ENCODE measurements around the gene PEAR1. TPM values are rescaled to one million over a fixed set of nuclear protein-coding genes. Genes with fewer than 3 reads are reported as not detected.

The PEAR1 gene, protein sequence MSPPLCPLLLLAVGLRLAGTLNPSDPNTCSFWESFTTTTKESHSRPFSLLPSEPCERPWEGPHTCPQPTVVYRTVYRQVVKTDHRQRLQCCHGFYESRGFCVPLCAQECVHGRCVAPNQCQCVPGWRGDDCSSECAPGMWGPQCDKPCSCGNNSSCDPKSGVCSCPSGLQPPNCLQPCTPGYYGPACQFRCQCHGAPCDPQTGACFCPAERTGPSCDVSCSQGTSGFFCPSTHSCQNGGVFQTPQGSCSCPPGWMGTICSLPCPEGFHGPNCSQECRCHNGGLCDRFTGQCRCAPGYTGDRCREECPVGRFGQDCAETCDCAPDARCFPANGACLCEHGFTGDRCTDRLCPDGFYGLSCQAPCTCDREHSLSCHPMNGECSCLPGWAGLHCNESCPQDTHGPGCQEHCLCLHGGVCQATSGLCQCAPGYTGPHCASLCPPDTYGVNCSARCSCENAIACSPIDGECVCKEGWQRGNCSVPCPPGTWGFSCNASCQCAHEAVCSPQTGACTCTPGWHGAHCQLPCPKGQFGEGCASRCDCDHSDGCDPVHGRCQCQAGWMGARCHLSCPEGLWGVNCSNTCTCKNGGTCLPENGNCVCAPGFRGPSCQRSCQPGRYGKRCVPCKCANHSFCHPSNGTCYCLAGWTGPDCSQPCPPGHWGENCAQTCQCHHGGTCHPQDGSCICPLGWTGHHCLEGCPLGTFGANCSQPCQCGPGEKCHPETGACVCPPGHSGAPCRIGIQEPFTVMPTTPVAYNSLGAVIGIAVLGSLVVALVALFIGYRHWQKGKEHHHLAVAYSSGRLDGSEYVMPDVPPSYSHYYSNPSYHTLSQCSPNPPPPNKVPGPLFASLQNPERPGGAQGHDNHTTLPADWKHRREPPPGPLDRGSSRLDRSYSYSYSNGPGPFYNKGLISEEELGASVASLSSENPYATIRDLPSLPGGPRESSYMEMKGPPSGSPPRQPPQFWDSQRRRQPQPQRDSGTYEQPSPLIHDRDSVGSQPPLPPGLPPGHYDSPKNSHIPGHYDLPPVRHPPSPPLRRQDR
- total RNA-seq: 0.12 and 0.29 TPM in 2 replicates

DNA sequence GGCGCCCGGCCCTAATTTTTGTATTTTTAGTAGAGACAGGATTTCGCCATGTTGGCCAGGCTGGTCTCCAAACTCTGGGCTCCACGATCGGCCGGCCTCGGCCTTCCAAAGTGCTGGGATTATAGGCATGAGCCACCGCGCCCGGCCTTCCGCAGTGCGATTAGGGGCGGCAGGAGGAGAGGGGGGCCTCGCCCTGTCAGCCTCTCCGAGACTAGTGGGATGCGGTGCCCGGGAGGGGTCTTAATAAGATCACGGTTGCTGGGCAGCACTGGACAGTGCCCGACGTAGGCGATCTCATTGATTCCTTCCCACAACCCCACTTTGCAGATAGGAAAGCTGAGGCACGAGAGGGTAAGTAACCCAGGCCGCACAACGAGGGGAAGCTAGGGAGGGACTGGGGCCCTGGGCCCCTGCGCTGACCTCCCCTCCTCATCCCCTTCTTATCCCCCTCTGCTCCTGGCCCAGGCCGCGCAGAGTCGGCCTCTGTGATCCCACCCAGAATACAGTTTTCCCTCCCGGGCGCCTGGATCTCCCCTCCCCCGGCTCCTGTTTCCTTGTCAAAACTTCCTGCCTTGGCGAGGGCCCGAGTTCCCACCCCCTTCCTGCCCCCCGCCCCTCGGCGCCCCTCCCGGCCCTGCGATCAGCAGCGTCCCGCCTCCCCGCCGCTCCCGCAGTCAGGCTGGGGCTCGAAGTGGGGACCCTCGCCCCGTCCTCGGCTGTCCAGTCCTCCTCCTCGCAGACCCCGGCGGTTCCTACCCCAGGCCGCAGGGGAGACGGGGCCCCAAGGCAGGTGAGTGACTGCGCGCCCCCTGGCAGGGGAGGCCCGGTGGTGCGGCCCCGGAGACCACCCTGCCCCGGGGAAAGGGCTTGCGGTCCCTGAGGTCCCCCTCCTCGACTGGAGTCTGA, at the start of gene PEAR1:
Gene PEAR1, plus strand, starts transcription at position 671 of the 906 bp plus-strand sequence. CDS start 10,209 bp downstream, outside the sequence.
- intact Hi-C loops (cut with micrococcal nuclease): loop anchor here (5.0 kb wide), 2 partner anchors 186 to 266 kb away; partner anchors contain the start of gene CRABP2

DNA sequence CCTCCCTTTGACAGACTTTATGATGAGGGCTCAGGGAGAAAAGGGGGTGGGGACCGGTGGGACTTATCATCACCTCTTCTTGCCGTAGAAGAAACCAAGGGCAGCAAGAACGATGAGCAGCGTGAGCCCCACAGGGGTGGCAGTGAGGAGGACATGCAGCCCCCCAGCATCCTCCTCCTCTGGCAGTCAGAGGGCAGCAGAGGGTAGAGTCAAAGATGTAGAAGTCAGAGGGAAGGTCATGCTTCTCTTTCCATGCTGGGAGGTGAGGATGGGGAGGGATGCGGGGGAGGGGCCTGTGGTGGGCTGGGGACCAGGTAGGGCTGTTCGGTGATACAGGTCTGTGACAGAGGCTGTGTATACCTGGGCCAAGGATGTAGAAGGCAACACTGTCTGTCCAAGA, 49.4 kb upstream of the PEAR1 start:
- intact Hi-C loops (cut with micrococcal nuclease): no loop called here

DNA sequence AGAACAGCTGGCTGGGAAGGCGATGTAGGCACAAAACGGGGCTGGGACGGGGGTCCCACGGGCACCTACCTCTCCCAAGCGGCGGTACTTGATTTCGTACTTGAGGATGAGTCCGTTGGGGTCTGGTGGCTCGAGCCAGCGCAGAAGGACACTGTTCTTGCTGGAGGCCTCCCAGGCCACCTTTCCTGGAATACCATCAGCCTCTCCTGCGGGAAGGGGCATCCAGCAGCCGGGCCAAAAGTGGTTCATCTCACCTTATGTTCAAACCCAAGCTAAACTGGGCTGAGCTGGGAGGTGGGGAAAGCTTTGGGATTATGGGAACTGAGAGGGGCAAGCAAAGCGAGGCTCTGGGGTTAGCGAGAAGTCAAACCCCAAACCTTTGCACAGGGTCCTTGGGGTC, 48.9 kb upstream of the PEAR1 start:
- intact Hi-C loops (cut with micrococcal nuclease): no loop called here

DNA sequence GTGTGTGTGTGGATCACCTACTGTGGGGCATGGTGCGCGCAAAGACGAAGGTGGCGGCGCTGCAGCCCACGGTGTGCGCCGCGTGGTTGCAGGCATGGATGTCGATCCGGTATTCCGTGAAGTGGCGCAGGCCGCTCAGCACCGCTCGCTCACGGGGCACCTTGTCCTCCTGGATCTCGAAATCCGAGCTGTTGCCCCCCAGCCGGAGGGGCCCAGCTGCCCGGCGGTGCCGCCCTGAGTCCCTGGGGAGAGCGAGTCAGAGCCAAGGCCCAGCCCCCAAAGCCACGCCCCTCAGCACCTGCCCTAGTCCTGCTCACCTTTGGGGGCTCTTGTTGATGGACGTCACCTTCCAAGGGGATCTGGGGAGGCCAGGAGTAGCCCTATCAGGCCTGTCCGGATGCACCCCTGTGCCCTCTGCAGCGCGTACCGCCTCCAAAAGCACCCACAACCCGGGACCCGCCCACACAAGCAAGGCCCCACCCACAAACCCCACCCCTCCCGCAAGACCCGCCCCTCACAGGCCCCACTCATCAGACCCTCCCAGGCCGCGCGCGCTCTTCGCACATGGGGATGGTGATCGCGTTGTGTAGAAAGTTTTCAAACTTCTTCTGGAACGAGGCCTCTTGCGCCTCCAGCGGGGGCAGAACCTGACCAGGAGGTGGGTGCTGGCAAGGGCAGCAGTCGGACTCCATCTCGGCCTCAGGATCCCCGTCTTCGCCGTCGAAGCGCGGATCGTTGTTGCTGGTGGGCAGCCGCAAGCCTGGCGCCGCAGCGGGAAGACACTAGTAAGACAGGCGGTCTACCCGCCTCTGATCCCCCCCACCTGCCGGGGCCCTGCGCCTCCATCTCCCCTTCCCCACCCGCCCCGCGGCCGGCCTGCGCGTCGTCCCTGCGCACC, 48.2 kb upstream of the PEAR1 start:
- intact Hi-C loops (cut with micrococcal nuclease): no loop called here

DNA sequence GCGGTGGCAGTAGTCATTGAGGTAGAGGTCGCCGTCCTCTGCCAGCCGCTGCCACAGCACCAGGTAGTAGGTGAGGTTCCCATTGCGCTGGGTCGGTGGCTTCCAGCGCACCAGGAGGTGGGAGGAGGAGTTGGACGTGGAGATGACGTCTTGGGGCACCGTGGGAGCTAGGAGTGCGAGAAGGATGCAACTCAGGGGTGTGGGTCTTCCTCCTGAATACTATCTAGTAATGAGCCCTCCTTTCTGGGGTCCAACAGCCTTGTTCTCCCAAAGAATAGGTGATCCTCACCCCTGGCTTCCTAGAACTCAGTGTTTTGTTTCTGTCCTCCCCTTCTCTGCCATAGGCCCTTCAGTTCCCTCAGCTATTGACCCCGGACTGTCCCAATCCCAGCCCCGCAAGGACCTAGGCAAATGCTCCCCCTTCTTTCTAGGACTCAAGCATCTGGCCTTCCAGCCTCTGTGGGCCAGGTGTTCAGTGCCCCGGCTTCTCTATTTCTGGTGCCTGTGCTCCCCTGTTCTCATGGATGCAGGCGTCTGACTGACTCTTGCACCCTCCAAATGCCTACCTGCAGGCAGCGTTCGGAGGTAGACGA, 47.5 kb upstream of the PEAR1 start:
- intact Hi-C loops (cut with micrococcal nuclease): no loop called here

DNA sequence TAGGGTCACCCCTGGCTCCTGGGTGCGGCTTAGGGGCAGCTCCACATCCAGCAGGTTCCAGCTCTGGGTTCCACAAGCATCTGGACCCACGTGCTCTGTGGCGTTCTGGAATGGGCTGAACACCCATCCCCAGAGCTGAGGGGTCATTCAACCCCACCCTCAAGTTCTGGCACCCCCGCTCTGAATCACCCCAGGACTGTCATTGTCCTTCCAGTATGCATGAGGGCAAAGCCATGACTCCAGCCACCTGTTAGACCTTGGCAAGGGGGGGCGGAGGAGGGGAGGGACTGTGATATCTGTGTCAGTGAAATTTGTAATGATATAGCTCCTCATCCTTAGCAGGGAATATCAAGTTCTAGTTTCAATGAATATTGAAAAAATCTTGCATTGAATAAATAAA, 46.9 kb upstream of the PEAR1 start:
- intact Hi-C loops (cut with micrococcal nuclease): no loop called here

DNA sequence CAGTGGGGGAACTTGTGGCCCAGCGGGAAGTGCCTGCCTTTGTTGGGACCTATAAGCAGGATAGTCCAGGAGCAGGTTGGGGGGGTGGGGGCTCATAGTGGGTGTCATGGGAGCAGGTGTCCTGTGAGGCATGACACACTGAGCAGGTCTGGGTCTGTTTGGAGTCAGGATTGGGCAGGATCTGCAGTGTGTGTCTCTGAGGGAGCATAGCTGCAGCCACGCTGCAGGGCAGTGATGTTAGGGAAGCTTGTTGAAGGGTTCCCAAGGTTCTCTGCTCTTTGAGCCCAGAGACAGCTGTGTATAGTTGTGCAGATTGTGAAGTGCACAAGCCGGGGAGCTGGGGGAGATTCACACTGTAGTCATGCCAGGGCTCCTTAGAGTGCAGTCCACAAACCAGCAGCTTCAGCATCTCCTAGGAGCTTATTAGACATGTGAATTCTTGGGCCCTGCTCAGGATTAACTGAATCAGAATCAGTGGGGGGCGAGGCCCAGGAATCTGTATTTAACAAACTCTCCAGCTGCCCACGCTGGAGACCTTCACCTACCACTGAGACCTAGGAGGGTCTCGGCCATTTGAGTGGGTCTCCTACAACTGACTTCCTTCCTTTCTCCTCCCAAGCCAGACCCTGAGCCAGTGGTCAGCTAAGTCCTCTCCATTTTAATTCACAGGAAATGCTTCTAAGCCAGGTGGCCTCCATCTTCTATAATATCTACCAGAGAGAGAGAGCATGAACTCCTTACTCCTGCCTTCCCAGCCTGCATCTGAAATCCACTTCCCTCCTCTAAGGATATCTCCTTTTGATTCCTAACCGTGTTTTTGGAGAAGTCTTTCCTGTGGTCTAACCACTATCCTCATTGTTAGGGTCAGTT, 45.7 kb upstream of the PEAR1 start:
- intact Hi-C loops (cut with micrococcal nuclease): loop anchor here (1.0 to 2.0 kb wide), 4 partner anchors 9 to 32 kb away; partner anchors contain the start of genes NTRK1 and SH2D2A

DNA sequence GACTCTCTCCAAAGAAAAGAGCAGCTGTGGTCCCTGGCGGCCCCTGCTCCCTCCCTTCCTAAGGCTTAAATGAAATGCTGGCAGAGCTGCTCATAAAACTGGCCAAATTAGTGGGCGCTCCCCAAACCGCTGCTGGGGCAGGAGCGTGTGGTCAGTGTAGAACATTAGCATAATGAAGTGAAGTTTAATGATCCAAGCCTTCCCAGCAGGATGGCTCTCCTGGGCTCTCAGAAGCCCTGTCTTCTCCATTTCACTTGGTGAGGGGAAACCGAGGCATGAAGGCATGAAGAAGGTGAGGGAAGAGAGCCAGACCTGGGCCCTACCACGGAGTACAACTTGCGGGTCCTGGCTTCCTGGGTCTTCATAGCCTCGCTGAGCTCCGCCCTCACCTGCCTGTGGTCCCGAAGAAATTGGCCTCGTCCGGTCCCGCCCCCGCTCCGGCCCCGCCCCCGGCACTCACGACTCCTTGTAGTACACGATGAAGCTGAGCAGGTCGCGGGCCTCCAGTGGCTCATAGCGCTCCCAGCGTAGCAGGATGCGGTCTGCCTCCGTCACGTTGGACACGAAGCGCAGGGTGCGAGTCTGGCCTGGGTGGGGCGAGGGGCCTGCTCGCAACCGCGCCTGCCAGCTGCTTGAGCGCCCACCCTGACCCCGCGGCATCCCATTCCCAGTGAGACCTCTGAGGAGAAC, 44.9 kb upstream of the PEAR1 start:
- intact Hi-C loops (cut with micrococcal nuclease): loop anchor here (1.0 to 2.0 kb wide), 4 partner anchors 9 to 32 kb away; partner anchors contain the start of genes NTRK1 and SH2D2A

DNA sequence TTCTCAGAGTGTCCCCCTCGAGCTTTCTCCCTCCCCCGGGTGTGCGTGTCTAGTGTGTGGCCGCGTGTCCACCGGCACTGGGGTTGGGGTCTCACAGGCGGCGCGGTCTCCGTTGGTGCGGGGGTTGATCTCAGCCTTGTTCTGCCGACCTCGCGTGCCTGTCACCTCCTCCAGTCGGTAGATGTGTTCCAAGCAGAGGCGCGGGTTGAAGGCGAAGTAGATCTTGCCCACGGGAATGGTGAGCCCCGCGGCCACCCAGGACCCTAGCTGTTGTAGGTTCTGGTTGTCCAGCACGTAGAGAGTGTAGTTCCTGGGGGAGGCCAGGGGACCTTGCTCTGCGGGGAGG, 44.4 kb upstream of the PEAR1 start:
- intact Hi-C loops (cut with micrococcal nuclease): loop anchor here (2.0 kb wide), 1 partner anchor 14 kb away; no protein-coding TSS in a partner anchor

DNA sequence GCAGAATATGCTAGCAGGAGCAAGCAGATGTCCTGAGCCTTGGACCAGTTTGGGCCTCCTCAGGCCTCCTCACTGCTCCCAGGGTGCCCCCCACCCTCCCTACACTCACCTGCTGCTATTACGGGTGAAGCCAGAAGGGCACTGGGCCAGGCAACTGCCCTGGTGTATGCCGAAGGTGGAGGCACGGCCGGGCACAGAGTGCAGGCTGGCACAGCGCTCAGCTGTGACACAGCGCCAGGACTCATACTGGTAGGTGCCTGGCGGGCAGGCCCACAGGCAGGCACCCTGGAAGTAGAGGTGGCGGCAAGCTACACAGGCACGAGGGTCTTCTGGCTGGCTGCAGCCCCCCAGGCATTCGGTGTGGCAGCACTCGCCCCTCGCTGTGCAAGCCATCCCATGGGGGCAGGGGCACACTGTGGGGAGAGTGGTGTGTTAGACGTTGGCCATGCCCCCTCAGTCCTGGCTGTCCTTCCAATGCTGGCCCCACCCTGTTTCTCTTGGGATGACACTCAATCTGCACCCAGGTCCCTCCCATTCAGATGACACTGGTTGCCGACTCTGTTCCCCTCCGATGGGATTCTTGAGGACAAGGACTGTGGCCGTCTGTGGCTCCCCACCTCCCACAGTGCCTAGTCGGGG, 41.6 kb upstream of the PEAR1 start:
- intact Hi-C loops (cut with micrococcal nuclease): no loop called here

DNA sequence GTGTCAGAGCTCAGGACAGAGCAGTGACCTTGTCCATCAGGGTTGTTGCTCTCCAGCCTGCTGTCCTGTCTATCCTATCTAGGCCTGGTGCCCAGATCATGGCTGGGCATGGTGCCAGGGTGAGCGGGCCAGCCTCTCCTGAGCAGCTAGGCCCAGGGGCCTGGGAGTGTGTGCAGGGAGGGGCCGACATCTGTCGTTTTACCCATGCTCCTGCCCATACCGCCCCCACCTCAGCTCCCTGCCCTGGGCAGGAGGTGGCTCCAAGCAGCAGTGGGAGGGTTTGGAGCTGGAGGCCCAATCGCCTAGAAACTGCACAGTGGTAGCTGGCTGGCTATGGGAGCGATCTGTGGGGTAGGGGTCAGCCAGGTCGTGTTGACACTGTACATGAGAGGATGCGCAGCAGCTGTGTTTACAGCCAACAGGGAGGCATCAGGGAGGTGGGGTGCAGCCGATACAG, 41.1 kb upstream of the PEAR1 start:
- intact Hi-C loops (cut with micrococcal nuclease): no loop called here

DNA sequence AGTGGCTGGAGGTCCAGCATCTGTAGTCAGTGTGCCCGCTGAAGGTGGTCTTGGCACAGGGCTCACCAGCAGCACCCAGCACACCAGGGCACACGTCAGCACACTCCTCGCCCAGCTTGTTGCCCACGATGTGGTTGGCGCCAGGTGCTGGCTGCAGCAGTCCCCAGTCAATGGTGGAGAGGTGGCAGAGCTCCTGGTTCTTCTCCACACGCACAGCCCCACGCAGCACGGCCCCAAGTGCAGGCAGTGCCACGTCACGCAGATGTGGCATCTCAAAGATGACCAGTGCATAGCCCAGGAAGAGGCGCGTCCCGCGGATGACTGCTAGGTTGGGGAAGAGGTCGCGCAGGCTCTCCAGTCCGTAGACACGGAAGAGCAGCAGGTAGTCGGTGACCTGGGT, 39.8 kb upstream of the PEAR1 start:
- intact Hi-C loops (cut with micrococcal nuclease): no loop called here

DNA sequence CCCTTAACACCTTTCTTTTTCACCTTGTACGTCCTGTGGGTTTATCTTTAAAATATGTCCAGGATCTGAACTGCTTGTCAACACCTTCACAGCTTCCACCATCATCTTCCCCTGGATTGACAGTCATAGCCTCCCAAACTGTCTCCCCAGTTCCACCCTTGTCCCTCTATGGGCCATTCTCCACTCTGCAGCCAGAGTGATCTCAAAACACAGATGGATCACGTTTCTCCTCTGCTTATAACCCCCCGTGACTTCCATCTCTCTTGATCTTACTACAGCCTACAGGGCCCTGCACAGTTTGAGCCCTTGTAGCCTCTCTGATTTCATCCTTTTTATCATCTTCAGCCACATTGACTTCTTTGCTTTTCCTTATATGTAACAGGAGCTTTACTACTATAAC, 38.9 kb upstream of the PEAR1 start:
- intact Hi-C loops (cut with micrococcal nuclease): no loop called here

DNA sequence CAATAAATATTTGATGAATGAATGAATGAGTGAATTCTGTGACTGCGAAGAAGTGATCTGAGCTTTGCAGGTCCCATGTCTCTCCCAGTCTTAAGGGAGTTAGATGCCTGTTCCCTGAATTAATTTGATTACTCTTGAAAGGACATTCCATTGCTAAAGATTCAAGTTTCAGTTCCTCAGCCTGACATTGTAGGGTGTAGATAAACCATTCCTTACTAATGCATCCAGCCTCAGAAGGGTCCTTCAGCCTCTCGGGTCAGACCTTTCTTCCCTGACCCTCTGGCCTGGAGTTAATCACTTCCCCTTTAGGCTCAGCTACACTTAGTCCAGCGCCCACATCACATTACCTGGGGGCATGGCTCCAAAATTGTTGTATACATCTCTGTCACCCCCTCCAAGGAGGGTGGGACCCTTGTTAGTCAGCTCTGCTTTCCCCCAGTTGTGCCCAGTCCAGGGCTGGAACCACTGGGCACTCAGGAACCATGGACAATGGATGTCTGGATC, 37.2 kb upstream of the PEAR1 start:
- intact Hi-C loops (cut with micrococcal nuclease): no loop called here

DNA sequence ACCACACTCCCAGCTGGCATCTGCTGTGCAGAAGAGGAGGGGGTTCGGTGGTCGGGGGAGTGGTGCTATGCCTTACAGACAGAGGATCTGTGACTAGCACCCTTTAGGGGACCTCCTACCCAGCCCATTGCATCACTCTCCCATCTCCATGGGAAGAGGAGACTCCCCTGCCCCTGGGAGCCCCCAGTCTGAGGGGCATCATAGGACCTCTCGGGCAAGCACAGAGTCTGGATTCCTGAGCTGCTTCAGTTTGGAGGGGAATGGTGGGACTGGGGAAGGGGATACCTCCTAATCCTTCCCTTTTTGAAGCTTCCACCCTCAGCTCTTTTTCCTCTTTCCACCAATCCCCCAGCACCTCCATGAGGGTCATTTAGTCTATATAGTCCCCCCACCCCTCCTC, 36.0 kb upstream of the PEAR1 start:
- intact Hi-C loops (cut with micrococcal nuclease): no loop called here

DNA sequence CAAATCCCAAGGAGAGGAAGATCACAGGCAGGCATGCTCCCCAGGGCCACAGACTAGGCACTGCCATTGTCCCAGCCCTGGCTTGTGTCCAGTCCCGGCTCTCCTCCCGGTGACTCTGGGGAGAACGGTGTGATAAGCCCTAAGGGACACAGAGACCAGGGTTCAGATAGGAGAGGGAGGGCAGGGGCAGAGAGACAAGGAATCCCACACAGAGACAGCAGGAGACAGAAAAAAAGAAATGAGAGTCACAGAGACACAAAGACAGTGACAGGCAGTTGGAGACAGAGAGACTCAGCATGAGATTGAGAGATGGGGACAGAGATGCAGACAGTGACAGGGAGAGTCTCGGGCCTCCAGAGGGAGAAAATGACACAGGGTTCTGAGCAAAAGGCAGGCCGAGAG, 35.0 kb upstream of the PEAR1 start:
- intact Hi-C loops (cut with micrococcal nuclease): no loop called here

DNA sequence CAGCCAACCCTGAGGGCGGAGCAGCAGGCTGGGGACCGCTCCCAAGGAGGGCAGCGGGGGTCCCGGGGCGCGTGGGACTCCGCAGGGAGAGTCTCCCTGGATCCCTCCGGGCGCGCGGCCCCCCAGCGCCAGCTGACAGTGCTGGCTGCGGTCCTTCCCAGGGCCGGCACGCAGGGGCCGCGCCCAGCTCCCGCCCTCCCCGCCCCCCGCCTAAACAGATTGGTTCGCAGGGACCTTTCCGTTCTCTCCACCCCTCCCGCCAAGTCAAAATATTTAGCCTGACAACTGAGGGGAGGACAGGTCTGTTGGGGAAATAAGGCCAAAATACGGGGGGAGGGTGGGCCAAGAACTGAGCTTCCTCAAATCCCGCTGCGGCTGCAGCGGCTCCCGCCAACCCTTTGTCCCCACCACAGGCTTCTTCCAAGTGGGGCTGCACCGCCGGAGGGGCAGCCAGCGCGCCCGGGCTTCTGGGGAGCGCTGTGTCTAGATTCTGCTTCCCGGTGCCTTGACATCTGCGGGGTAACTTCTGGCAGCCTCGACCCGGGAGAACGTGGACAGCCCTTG, 34.5 kb upstream of the PEAR1 start, which contains the start of gene INSRR:
Gene INSRR, minus strand, starts transcription at position 159 of the 564 bp plus-strand sequence. CDS start 496 bp downstream, outside the sequence.
- intact Hi-C loops (cut with micrococcal nuclease): no loop called here
